SW480 (cell line): ENCODE data around the gene LRP1.

Experiments
- DNase-seq: peaks from one replicate; pipeline ENCODE4 v3.0.0-alpha.2; 2016; ENCODE audit warnings: low spot score

LRP1 gene

GRCh38 chr12:57223191-57224165, 95.2 kb downstream of the LRP1 start:
- DNase-seq, result no peak

- DNase-seq, result no peak
Observed at GRCh38 chr12:57224278-57224972, 96.1 kb downstream of the LRP1 start.

- no peak for DNase-seq
Observed at GRCh38 chr12:57224973-57225679, 96.8 kb downstream of the LRP1 start.

- DNase-seq, result no peak
Observed at GRCh38 chr12:57225680-57226210, 97.5 kb downstream of the LRP1 start.

GRCh38 chr12:57226588-57227314, 98.5 kb downstream of the LRP1 start:
- no peak for DNase-seq

- no peak for DNase-seq
Observed at GRCh38 chr12:57227315-57228115, 99.2 kb downstream of the LRP1 start.

GRCh38 chr12:57229046-57229633, 100.9 kb downstream of the LRP1 start:
- no peak for DNase-seq

- peak; percentile 96 for DNase-seq
Observed at GRCh38 chr12:57229634-57230380, 101.5 kb downstream of the LRP1 start, which contains the start of gene SHMT2. Gene SHMT2, plus strand, starts transcription at chr12:57229711. Its CDS starts 68 bp downstream, at chr12:57229779.

GRCh38 chr12:57230381-57231155, 102.3 kb downstream of the LRP1 start:
- DNase-seq, result no peak

GRCh38 chr12:57231276-57232021, 103.2 kb downstream of the LRP1 start:
- DNase-seq, result no peak

- no peak for DNase-seq
Observed at GRCh38 chr12:57232156-57232756, 104.0 kb downstream of the LRP1 start.

- no peak for DNase-seq
Observed at GRCh38 chr12:57233357-57234232, 105.3 kb downstream of the LRP1 start.

- no peak for DNase-seq
Observed at GRCh38 chr12:57234233-57234570, 105.9 kb downstream of the LRP1 start.

- no peak for DNase-seq
Observed at GRCh38 chr12:57234571-57235016, 106.3 kb downstream of the LRP1 start.

- no peak for DNase-seq
Observed at GRCh38 chr12:57235017-57235727, 106.9 kb downstream of the LRP1 start.

GRCh38 chr12:57235728-57236131, 107.4 kb downstream of the LRP1 start:
- no peak for DNase-seq
